Stimulated activated CD8-positive, alpha-beta memory T cell treated with anti-CD3 and anti-CD28 coated beads, Interleukin-15, amount 100 ng/mL, for 24 hours (primary cell): Measurements from ENCODE around the gene CFAP43.

Source experiments
- DNase-seq: peaks from one replicate; pipeline ENCODE4 v3.0.0-alpha.2; 2020; ENCODE audit warnings: low read depth

The CFAP43 gene

DNA sequence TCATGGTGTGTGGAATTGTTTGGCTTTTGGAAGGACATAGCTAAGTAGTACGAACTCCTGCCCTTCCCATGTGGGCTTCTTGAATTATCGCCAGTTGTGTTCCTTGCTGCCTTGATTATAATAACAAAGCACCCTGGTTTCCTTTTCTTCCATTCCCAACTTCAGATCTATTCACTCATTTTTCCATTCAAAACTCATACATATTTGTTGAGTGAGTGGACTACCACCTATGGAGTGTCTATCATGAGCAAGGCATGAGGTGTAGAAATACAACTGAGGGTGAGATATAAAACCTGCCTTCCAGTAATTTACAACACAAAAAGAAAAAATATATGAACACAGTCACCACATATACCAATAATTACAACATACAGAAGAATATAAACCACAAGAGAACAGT, 141.6 kb downstream of the CFAP43 start:
- DNase-seq, result no peak

DNA sequence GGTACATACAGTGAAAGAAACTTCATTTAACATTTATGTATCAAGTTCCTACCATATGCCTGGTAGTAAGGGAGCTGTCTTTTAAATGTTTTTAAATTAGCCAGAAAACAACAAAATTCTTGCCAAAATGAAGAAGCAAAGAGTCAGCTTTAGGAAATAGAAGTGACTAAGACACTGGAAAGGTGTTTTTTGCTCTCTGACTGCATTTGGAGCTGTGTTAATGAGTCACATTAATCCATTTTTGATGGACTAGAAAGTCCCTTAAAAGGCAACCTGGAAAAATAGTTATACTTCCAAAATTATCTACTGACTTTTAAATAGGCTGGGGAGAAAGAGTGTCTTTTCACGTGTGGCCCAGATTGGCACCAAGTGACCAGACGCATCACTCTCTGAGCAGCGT, 142.5 kb downstream of the CFAP43 start:
- no peak for DNase-seq

DNA sequence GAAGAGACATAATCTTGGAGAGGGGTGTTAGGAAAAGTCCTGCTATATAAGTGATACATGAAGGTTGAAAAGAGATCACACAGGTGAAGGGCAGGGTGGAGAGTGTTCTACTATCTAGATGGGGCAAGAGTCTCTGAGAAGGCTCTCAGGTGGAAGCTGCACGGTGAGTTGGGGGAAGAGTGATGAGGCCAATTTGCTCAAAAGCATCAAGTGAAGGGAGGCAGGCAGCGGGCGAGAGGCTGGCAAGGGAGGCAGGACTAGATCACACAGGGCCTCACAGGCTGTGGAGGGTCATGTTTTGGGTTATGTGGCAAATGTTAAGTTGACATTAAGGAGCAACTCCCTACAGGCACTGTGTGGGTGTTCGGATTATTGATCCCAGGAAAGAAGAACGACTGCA, 143.9 kb downstream of the CFAP43 start:
- DNase-seq, result no peak

DNA sequence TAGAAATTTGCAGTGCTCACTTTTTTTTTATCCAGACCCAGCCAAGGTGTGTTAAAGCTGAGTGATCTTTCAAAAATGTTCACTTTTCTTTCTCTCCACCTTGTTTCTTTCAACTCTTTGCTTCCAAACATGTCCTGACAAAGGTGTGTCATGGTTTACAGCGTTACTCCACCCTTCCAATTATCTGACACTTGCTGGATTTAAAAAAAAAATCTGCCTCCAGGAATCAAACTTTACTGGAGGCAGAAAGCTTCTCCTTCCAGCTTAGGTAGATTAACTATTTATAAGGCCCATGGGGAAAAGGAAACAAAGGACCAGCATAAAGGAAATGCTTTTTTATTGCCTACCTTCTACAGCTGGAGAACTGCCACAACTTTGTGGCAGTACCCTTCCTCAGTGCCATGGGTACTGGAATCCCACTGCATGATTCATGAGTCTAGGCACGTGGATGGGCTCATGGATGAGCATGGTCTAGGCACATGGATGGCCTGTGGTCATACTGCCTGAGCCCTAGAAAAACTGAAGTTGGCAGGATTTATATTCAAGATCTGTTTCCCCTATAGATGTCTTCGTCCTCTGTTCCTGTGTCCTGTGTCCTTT, 146.3 kb downstream of the CFAP43 start, which contains the start of gene COL17A1:
Gene COL17A1 (minus strand): TSS at position 80 of the 600 bp plus-strand sequence. CDS start 5,207 bp downstream, outside the sequence.
- DNase-seq, result no peak

DNA sequence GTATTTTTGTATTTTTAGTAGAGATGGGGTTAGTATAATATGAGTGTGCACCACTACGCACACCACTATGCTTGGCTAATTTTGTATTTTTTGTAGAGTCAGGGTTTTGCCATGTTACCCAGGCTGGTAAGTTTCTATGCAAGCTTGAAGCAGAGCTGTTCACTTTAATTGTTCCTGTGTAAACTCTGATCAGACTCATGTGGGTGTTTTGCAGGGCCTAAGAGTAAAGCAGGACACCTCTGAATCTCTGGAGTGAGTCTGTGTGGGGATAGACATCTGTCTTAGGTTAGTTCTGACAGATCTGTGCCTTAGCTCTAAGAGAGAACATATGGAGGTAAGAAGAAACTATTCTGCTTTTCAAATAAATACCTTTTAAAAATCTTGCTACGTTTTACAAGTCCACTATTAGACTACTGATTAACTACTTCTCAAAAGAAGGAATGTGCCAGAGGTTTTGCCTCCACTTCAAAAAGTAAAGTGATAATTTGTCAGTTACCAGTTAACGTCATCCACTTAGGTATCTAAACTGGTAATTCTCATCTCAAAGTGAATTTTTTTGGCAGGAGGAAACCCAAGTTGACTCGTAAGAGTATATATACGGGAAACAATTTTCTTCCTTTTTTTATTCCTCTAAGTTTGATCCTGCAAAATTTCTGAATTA, 147.6 kb downstream of the CFAP43 start:
- DNase-seq, result no peak

DNA sequence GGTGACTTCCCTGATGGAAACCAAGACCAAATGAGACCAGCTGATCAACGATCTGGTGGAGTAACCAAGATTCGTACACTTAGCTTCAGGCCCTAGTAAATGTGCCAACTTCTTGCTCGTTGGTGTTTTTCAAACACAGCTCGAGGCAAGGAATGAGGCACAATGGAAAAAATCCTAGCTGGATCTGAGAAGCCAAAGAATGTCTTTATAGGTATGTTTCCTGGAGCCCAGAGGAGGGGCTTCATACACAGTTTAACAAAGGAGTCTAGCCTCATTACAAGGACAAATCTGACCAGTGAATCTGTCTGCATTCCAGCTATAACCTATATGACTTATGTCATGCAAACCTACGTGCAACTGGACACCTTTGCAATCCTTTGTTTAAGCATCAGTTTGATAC, 150.2 kb downstream of the CFAP43 start:
- no peak for DNase-seq

DNA sequence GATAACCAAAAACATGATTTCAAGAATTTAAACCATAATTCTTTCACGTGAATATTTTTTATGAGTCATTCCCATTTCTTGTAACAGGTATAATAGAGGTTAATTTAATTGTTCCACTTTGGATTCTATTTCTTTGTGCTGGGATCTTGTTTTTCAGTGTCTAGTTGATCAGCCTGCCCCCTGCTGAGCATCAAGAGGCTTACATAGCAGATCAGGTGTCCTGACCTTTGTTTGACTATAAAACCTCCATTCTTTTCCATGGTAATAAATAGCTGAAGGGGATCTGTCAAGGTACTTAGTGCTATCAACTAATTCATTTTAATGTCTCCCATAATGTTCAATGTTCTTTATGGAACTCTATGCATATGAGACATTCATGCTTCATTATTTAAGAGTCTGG, 151.4 kb downstream of the CFAP43 start:
- no peak for DNase-seq
